ENCODE measurements around the gene ZNF275. TPM values are rescaled to one million over a fixed set of nuclear protein-coding genes. Genes with fewer than 3 reads are reported as not detected.

The ZNF275 gene
- total and polyA plus RNA-seq, 10 of the 15 experiments (the other 5 are each of a cell fraction or from before 2014, with no cell fraction given) = 1.3 to 17.4 (median 6.2) TPM

DNA sequence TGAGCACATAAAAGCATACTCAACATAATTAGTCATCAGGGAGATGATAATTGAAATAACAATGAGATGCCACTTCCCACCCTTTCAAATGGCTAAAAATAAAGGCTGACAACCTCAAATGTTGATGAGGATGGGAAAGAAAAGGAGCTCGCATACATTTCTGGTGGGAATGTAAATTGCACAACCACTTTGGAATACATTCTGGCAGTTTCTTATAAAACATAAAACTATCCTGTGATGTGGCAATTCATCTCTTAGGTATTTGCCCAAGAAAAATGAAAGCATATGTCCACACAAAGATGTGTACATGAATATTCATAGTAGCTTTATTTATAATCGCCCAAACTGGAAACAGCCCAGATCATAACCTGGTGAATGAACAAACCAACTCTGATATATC, 687 bp upstream of the ZNF275 start:
- H3K79me2 ChIP-seq (ENCODE audit: control insufficient read depth, insufficient read depth, low read length) = peaks cover 30% of the 10 kb centered on the region
- BruUV-seq (replicated peaks) = no TSS peak
- no peak for DNase-seq (ENCODE audit: low read depth, low spot score)
- ChIA-PET RAD21 (ENCODE audit: unreplicated experiment) (no interaction called here), POLR2A (no interaction called here), CTCF (interaction anchor here (0.9 kb wide), 1 partner anchor 39 kb away, joined by 3 read pairs; no protein-coding TSS in a partner anchor), SMC1A (ENCODE audit: uncharacterized antibody, unreplicated experiment) (interaction anchor here (1.0 kb wide), 1 partner anchor 9 kb away, joined by 3 read pairs; no protein-coding TSS in a partner anchor)
- 42% methylated on average over 2 of the region's 2 CpGs for WGBS (ENCODE audit: insufficient coverage, insufficient replicate concordance, low lambda C conversion rate, missing lambda C conversion rate)
- no peak overlapping the region; the same call in 1 of the 2 replicates for H2AFZ ChIP-seq (ENCODE audit: control insufficient read depth, low read depth, low read length)
- in situ Hi-C loops (cut with MboI) (no loop called here), intact Hi-C loops (cut with micrococcal nuclease; ENCODE audit: unreplicated experiment) (no loop called here)
- no peak overlapping the region for H3K27ac ChIP-seq (ENCODE audit: control insufficient read depth, insufficient read depth)
- TF ChIP-seq E2F4 (IDR thresholded peaks at IDR 0.05; ENCODE audit: low read depth, low read length) (no peak), IRF4 (IDR thresholded peaks at IDR 0.05; ENCODE audit: low read depth, low read length) (no peak), MXI1 (IDR thresholded peaks at IDR 0.05; ENCODE audit: low read depth, low read length) (no peak), ETV6 (conservative IDR thresholded peaks at IDR 0.05 in 1 of 2, IDR thresholded peaks at IDR 0.05 in 1 of 2; ENCODE audit: borderline replicate concordance in 1 of 2, low read depth in 1 of 2) (no peak), SPI1 (IDR thresholded peaks at IDR 0.05; ENCODE audit: borderline replicate concordance, insufficient read depth, low read depth, low read length) (no peak), CREB1 (IDR thresholded peaks at IDR 0.05; ENCODE audit: low read depth) (no peak)
- TF ChIP-seq, protein P1, sequence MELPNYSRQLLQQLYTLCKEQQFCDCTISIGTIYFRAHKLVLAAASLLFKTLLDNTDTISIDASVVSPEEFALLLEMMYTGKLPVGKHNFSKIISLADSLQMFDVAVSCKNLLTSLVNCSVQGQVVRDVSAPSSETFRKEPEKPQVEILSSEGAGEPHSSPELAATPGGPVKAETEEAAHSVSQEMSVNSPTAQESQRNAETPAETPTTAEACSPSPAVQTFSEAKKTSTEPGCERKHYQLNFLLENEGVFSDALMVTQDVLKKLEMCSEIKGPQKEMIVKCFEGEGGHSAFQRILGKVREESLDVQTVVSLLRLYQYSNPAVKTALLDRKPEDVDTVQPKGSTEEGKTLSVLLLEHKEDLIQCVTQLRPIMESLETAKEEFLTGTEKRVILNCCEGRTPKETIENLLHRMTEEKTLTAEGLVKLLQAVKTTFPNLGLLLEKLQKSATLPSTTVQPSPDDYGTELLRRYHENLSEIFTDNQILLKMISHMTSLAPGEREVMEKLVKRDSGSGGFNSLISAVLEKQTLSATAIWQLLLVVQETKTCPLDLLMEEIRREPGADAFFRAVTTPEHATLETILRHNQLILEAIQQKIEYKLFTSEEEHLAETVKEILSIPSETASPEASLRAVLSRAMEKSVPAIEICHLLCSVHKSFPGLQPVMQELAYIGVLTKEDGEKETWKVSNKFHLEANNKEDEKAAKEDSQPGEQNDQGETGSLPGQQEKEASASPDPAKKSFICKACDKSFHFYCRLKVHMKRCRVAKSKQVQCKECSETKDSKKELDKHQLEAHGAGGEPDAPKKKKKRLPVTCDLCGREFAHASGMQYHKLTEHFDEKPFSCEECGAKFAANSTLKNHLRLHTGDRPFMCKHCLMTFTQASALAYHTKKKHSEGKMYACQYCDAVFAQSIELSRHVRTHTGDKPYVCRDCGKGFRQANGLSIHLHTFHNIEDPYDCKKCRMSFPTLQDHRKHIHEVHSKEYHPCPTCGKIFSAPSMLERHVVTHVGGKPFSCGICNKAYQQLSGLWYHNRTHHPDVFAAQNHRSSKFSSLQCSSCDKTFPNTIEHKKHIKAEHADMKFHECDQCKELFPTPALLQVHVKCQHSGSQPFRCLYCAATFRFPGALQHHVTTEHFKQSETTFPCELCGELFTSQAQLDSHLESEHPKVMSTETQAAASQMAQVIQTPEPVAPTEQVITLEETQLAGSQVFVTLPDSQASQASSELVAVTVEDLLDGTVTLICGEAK (IDR thresholded peaks at IDR 0.05; ENCODE audit: borderline replicate concordance) = no peak
- TF ChIP-seq, protein P2, sequence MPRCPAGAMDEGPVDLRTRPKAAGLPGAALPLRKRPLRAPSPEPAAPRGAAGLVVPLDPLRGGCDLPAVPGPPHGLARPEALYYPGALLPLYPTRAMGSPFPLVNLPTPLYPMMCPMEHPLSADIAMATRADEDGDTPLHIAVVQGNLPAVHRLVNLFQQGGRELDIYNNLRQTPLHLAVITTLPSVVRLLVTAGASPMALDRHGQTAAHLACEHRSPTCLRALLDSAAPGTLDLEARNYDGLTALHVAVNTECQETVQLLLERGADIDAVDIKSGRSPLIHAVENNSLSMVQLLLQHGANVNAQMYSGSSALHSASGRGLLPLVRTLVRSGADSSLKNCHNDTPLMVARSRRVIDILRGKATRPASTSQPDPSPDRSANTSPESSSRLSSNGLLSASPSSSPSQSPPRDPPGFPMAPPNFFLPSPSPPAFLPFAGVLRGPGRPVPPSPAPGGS (IDR thresholded peaks at IDR 0.05; ENCODE audit: borderline replicate concordance, insufficient read depth, low read depth, low read length, poor library complexity, severe bottlenecking) = no peak
- no peaks in the 10 kb centered on the region for H3K9me3 ChIP-seq (replicated peaks; ENCODE audit: control insufficient read depth, insufficient read depth, low read length)
- H3K4me3 ChIP-seq = no peak overlapping the region
- H3K9ac ChIP-seq (ENCODE audit: control insufficient read depth, insufficient read depth, low read length) = no peak overlapping the region
- H3K27me3 ChIP-seq (replicated peaks in 1 of 2; ENCODE audit: control insufficient read depth in 2 of 2, insufficient read depth in 2 of 2, low read length in 1 of 2) = no peaks in the 10 kb centered on the region; a peak in 1 of 4 replicates
- H4K20me1 ChIP-seq (ENCODE audit: control insufficient read depth, insufficient read depth) = no peaks in the 10 kb centered on the region
- ATAC-seq = no peak
- no peak overlapping the region for H3K4me2 ChIP-seq (ENCODE audit: control insufficient read depth, insufficient read depth)
- FAIRE-seq = no peak
- H3K36me3 ChIP-seq (ENCODE audit: control insufficient read depth in 2 of 2, insufficient read depth in 2 of 2, low read length in 1 of 2) = no peaks in the 10 kb centered on the region
- H3K4me1 ChIP-seq (ENCODE audit: control insufficient read depth, insufficient read depth, low read length) = peaks cover 6% of the 10 kb centered on the region; the same call in 1 of the 2 replicates
